Astrocyte (in vitro differentiated cells and primary cell): ENCODE data around the gene FNDC7.

Source experiments
- EZH2 ChIP-seq: IDR thresholded peaks from 2 replicates; pipeline ENCODE4 v1.6.1; 2012; ENCODE audit warnings: mild to moderate bottlenecking, low read length, inconsistent platforms; ENCODE audit not compliant: insufficient read depth
- TF ChIP-seq, protein P1 (sequence below): IDR thresholded peaks from 2 replicates; pipeline ENCODE4 v1.5.1; 2011; ENCODE audit warnings: low read depth, mild to moderate bottlenecking, inconsistent platforms, low read length, moderate library complexity; ENCODE audit not compliant: insufficient read depth

DNA sequence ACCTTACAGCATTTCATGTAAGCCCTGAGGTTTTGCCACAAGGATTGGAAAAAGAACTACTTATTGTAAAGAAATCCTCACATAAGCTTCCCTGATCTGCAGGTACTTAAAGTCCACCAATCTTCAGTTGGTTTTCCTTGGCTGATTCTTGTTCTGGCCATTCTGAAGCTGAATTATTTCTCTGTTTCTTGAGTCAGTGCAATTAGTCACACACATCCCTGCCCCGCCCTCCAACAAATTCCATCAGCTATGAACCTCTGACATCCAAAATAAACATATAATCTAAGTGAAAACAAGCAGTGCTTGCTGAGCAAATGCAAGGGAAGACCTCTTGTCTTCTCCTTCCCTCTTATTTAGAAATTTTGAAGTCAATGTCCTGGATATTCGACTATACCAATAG lies 8.2 kb upstream of the FNDC7 start:
- no peak for TF ChIP-seq EZH2
- TF ChIP-seq, protein P1, sequence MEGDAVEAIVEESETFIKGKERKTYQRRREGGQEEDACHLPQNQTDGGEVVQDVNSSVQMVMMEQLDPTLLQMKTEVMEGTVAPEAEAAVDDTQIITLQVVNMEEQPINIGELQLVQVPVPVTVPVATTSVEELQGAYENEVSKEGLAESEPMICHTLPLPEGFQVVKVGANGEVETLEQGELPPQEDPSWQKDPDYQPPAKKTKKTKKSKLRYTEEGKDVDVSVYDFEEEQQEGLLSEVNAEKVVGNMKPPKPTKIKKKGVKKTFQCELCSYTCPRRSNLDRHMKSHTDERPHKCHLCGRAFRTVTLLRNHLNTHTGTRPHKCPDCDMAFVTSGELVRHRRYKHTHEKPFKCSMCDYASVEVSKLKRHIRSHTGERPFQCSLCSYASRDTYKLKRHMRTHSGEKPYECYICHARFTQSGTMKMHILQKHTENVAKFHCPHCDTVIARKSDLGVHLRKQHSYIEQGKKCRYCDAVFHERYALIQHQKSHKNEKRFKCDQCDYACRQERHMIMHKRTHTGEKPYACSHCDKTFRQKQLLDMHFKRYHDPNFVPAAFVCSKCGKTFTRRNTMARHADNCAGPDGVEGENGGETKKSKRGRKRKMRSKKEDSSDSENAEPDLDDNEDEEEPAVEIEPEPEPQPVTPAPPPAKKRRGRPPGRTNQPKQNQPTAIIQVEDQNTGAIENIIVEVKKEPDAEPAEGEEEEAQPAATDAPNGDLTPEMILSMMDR, result no peak
